GM23338 (cell line): ENCODE measurements around the gene HSFX1. TPM values are rescaled to one million over a fixed set of nuclear protein-coding genes. Genes with fewer than 3 reads are reported as not detected.

Source experiments
- ATAC-seq: fragments of 200-7000 bp; cut with Tn5 transposase; 3 replicates; pipeline ENCODE4 v1.9.1; 2020
- DNase-seq: peaks from one replicate; pipeline ENCODE4 v3.0.0-alpha.2; 2015; ENCODE audit warnings: low spot score
- H2AFZ ChIP-seq: fragments of 200-600 bp; sonication (generic); 2 replicates; pipeline ENCODE4 v1.8.0; 2016; ENCODE audit warnings: antibody characterized with exemption, mild to moderate bottlenecking, moderate library complexity
- H3F3A ChIP-seq: fragments of 200-600 bp; sonication (generic); replicated peaks from 2 replicates; pipeline ENCODE4 v1.8.0; 2017; ENCODE audit warnings: antibody characterized with exemption, mixed run types, low read depth
- H3K27ac ChIP-seq: fragments of 200-600 bp; sonication (generic); 2 replicates; pipeline ENCODE4 v1.6.1; 2016; ENCODE audit warnings: low read depth
- H3K27me3 ChIP-seq: fragments of 200-600 bp; sonication (generic); 2 replicates; pipeline ENCODE4 v1.8.0; 2016; ENCODE audit warnings: mild to moderate bottlenecking, mixed run types, moderate library complexity; ENCODE audit not compliant: insufficient read depth
- H3K36me3 ChIP-seq: fragments of 200-600 bp; sonication (generic); 2 replicates; pipeline ENCODE4 v1.8.0; 2016; ENCODE audit warnings: mild to moderate bottlenecking; ENCODE audit not compliant: insufficient read depth
- H3K4me1 ChIP-seq: fragments of 200-600 bp; sonication (generic); 2 replicates; pipeline ENCODE4 v1.8.0; 2016; ENCODE audit warnings: mild to moderate bottlenecking, moderate library complexity; ENCODE audit not compliant: insufficient read depth
- H3K4me2 ChIP-seq: fragments of 200-600 bp; sonication (generic); 2 replicates; pipeline ENCODE4 v1.7.1; 2017; ENCODE audit warnings: mixed run types
- H3K4me3 ChIP-seq: fragments of 200-600 bp; sonication (generic); 2 replicates; pipeline ENCODE4 v1.6.1; 2016; ENCODE audit warnings: mixed run types
- H3K79me2 ChIP-seq: fragments of 200-600 bp; sonication (generic); replicated peaks from 2 replicates; pipeline ENCODE4 v1.8.0; 2017; ENCODE audit warnings: mild to moderate bottlenecking; ENCODE audit not compliant: insufficient read depth
- H3K9me2 ChIP-seq: fragments of 200-600 bp; sonication (generic); 2 replicates; pipeline ENCODE4 v1.8.0; 2017; ENCODE audit not compliant: insufficient read depth
- H4K20me1 ChIP-seq: fragments of 200-600 bp; sonication (generic); replicated peaks from 2 replicates; pipeline ENCODE4 v1.8.0; 2017; ENCODE audit warnings: mild to moderate bottlenecking; ENCODE audit not compliant: insufficient read depth
- H3K27ac Mint-ChIP-seq: 2 replicates; pipeline ENCODE4 v1.8.0; 2020; ENCODE audit warnings: inconsistent platforms, mild to moderate bottlenecking, moderate library complexity, mixed read lengths
- H3K27me3 Mint-ChIP-seq: 3 replicates; pipeline ENCODE4 v1.8.0; 2022; ENCODE audit warnings: low read depth, mild to moderate bottlenecking, moderate library complexity, mixed read lengths, inconsistent platforms; ENCODE audit not compliant: insufficient read depth, poor library complexity
- H3K36me3 Mint-ChIP-seq: 3 replicates; pipeline ENCODE4 v1.8.0; 2021; ENCODE audit warnings: low read depth, mild to moderate bottlenecking, inconsistent platforms, moderate library complexity, mixed read lengths
- H3K4me1 Mint-ChIP-seq: 3 replicates; pipeline ENCODE4 v1.8.0; 2020; ENCODE audit warnings: mild to moderate bottlenecking, inconsistent platforms, mixed read lengths
- H3K4me3 Mint-ChIP-seq: 3 replicates; pipeline ENCODE4 v1.8.0; 2021; ENCODE audit warnings: moderate library complexity, mild to moderate bottlenecking, inconsistent platforms, mixed read lengths
- H3K9me3 Mint-ChIP-seq: 3 replicates; pipeline ENCODE4 v1.8.0; 2020; ENCODE audit warnings: moderate library complexity, mild to moderate bottlenecking, inconsistent platforms, mixed read lengths
- CREB1 ChIP-seq: fragments of 250-450 bp; sonication (Bioruptor Pico); IDR thresholded peaks from 2 replicates; pipeline ENCODE4 v1.5.0; 2020; ENCODE audit warnings: low read depth, mild to moderate bottlenecking, moderate library complexity
- CTCF ChIP-seq, 2 experiments: fragments of 200-600 bp in 1 of 2; sonication (generic) in 1 of 2; conservative IDR thresholded peaks; 2 replicates each; pipeline versions ENCODE4 v1.5.1 to v1.6.1; 2016 to 2017; ENCODE audit warnings: antibody characterized with exemption in 2 of 2, low read depth in 2 of 2, mild to moderate bottlenecking in 2 of 2, moderate library complexity in 1 of 2
- EZH2 ChIP-seq: fragments of 200-600 bp; sonication (generic); IDR thresholded peaks from one replicate; pipeline ENCODE4 v1.8.0; 2017; ENCODE audit warnings: antibody characterized with exemption, mild to moderate bottlenecking, low read depth; ENCODE audit not compliant: unreplicated experiment
- EZH2phosphoT487 ChIP-seq: fragments of 200-600 bp; sonication (generic); IDR thresholded peaks from one replicate; pipeline ENCODE4 v1.8.1; 2018; ENCODE audit warnings: antibody characterized with exemption; ENCODE audit not compliant: unreplicated experiment
- JUNB ChIP-seq: IDR thresholded peaks from one replicate; pipeline ENCODE4 v1.6.1; 2016; ENCODE audit warnings: antibody characterized with exemption; ENCODE audit not compliant: unreplicated experiment
- NANOG ChIP-seq: IDR thresholded peaks from 2 replicates; pipeline ENCODE4 v1.6.1; 2016; ENCODE audit warnings: antibody characterized with exemption, borderline replicate concordance
- POLR2AphosphoS5 ChIP-seq: IDR thresholded peaks from 2 replicates; pipeline ENCODE4 v1.6.1; 2016; ENCODE audit warnings: antibody characterized with exemption, low read depth
- ZNF114 ChIP-seq: fragments of 250-450 bp; sonication (Bioruptor Pico); IDR thresholded peaks from 2 replicates; pipeline ENCODE4 v1.5.0; 2020; ENCODE audit warnings: mild to moderate bottlenecking, moderate library complexity
- ZNF331 ChIP-seq: fragments of 250-450 bp; sonication (Bioruptor Pico); IDR thresholded peaks from 2 replicates; pipeline ENCODE4 v1.5.0; 2020; ENCODE audit warnings: low read depth, mild to moderate bottlenecking, moderate library complexity
- polyA plus RNA-seq: library from polyadenylated mRNA; unstranded; fragments of >200 nt; fragmentation: Nextera tagmentation; extraction: Ambion mirVana; gene quantifications from 2 replicates; pipeline ENCODE4 v1.2.1, GENCODE V29; 2016
- total RNA-seq: library from RNA; depleted of rRNA; stranded (reverse); fragments of >200 nt; shearing (Covaris generic); gene quantifications from 2 replicates; pipeline ENCODE4 v1.2.3, GENCODE V29; 2014
- TF ChIP-seq, protein P1 (sequence below): IDR thresholded peaks from one replicate; pipeline ENCODE4 v1.6.1; 2018; ENCODE audit warnings: antibody characterized with exemption; ENCODE audit not compliant: unreplicated experiment
- TF ChIP-seq, protein P2 (sequence below): IDR thresholded peaks from 2 replicates; pipeline ENCODE4 v1.6.1; 2016; ENCODE audit warnings: antibody characterized with exemption

The HSFX1 gene
- total and polyA plus RNA-seq, 2 experiments from 2014 or later: 0.56 TPM; not detected in 1

DNA sequence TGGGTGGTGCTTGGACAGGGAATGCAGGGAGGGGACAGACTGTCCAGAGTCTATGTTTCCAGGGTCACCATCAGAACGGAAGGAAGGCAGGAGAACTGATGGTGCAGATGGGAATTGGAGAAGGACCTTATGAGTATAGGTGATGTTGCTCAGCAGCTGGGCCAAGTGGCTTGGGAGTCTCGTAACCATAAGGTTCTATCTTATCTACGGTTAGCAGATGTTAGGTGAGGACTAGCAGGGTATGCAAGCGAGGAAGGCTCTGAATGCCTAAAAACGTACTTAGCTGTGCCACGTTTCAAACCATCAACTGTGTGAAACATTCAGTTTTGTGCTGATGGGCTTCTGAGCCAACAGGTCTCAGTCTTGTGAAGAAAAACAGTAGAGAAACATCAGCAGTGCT, 30.2 kb downstream of the HSFX1 start:
- ATAC-seq (no peak), DNase-seq (no peak)
- Histone ChIP-seq H2AFZ (no peak overlapping the region), H3K79me2 (no peaks in the 10 kb centered on the region), H3F3A (no peaks in the 10 kb centered on the region), H3K9me2 (no peaks in the 10 kb centered on the region), H3K4me2 (no peak overlapping the region), H3K4me3 (no peak overlapping the region), H3K4me1 (no peaks in the 10 kb centered on the region), H3K27ac (no peak overlapping the region), H3K27me3 (no peaks in the 10 kb centered on the region), H3K36me3 (no peaks in the 10 kb centered on the region), H4K20me1 (no peaks in the 10 kb centered on the region)
- H3K27me3 Mint-ChIP-seq: peaks cover 3% of the 10 kb centered on the region
- TF ChIP-seq CREB1 (CRISPR knock-in tag) (no peak), NANOG (no peak), EZH2phosphoT487 (no peak), JUNB (no peak), EZH2 (no peak), CTCF (conservative IDR thresholded peaks at IDR 0.05; ENCODE audit: low read depth in 2 of 2) (no peak)
- TF ChIP-seq, protein P1, sequence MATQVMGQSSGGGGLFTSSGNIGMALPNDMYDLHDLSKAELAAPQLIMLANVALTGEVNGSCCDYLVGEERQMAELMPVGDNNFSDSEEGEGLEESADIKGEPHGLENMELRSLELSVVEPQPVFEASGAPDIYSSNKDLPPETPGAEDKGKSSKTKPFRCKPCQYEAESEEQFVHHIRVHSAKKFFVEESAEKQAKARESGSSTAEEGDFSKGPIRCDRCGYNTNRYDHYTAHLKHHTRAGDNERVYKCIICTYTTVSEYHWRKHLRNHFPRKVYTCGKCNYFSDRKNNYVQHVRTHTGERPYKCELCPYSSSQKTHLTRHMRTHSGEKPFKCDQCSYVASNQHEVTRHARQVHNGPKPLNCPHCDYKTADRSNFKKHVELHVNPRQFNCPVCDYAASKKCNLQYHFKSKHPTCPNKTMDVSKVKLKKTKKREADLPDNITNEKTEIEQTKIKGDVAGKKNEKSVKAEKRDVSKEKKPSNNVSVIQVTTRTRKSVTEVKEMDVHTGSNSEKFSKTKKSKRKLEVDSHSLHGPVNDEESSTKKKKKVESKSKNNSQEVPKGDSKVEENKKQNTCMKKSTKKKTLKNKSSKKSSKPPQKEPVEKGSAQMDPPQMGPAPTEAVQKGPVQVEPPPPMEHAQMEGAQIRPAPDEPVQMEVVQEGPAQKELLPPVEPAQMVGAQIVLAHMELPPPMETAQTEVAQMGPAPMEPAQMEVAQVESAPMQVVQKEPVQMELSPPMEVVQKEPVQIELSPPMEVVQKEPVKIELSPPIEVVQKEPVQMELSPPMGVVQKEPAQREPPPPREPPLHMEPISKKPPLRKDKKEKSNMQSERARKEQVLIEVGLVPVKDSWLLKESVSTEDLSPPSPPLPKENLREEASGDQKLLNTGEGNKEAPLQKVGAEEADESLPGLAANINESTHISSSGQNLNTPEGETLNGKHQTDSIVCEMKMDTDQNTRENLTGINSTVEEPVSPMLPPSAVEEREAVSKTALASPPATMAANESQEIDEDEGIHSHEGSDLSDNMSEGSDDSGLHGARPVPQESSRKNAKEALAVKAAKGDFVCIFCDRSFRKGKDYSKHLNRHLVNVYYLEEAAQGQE: no peak
- peaks cover 24% of the 10 kb centered on the region for H3K4me1 Mint-ChIP-seq
- H3K36me3 Mint-ChIP-seq: no peaks in the 10 kb centered on the region
- no peak overlapping the region for H3K4me3 Mint-ChIP-seq
- H3K27ac Mint-ChIP-seq: no peak overlapping the region
- no peaks in the 10 kb centered on the region for H3K9me3 Mint-ChIP-seq

DNA sequence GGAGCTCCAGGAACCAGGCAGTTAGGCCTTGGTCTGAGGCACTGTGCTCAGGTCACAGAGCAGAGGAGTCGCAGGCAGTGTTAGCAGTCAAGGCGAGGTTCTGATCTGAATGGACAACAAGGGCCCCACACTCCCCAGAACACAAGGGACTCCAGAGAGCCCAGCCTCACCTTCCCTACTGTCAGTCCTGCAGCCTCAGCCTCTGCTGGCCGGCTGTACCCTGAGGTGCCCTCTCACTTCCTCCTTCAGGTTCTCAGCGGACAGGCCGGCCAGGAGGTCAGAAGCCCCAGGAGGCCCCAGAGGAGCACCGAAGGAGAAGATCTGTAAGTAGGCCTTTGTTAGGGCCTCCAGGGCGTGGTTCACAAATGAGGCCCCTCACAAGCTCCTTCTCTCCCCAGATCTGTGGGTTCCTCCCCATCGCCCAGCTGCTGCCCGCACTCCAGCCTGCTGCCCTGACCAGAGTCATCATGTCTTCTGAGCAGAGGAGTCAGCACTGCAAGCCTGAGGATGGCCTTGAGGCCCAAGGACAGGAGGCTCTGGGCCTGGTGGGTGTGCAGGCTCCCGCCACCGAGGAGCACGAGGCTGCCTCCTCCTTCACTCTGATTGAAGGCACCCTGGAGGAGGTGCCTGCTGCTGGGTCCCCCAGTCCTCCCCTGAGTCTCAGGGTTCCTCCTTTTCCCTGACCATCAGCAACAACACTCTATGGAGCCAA, 34.0 kb downstream of the HSFX1 start:
- Histone ChIP-seq H2AFZ (no peak overlapping the region), H3K4me2 (no peak overlapping the region), H3F3A (no peaks in the 10 kb centered on the region), H3K27ac (no peak overlapping the region), H3K9me2 (no peaks in the 10 kb centered on the region), H3K36me3 (no peaks in the 10 kb centered on the region), H3K27me3 (no peaks in the 10 kb centered on the region), H3K4me1 (no peaks in the 10 kb centered on the region), H4K20me1 (no peaks in the 10 kb centered on the region), H3K79me2 (no peaks in the 10 kb centered on the region), H3K4me3 (no peak overlapping the region)
- no peak overlapping the region for H3K4me3 Mint-ChIP-seq
- ATAC-seq (no peak), DNase-seq (no peak)
- H3K27ac Mint-ChIP-seq: no peak overlapping the region
- peaks cover 7% of the 10 kb centered on the region for H3K27me3 Mint-ChIP-seq
- H3K9me3 Mint-ChIP-seq: no peaks in the 10 kb centered on the region
- H3K4me1 Mint-ChIP-seq: peaks cover 9% of the 10 kb centered on the region
- H3K36me3 Mint-ChIP-seq: no peaks in the 10 kb centered on the region
- TF ChIP-seq EZH2phosphoT487 (no peak), JUNB (no peak), ZNF331 (CRISPR knock-in tag) (no peak), ZNF114 (CRISPR knock-in tag) (no peak), POLR2AphosphoS5 (no peak), CTCF (conservative IDR thresholded peaks at IDR 0.05; ENCODE audit: low read depth in 2 of 2) (no peak), EZH2 (no peak)
- TF ChIP-seq, protein P1: no peak
- TF ChIP-seq, protein P2, sequence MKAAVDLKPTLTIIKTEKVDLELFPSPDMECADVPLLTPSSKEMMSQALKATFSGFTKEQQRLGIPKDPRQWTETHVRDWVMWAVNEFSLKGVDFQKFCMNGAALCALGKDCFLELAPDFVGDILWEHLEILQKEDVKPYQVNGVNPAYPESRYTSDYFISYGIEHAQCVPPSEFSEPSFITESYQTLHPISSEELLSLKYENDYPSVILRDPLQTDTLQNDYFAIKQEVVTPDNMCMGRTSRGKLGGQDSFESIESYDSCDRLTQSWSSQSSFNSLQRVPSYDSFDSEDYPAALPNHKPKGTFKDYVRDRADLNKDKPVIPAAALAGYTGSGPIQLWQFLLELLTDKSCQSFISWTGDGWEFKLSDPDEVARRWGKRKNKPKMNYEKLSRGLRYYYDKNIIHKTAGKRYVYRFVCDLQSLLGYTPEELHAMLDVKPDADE: no peak
